NCI-H1694 treated with DMSO at 0.1 percent for 48 hours (cell line): ENCODE measurements around the gene DGKG.

Source experiments
- DNase-seq: peaks from one replicate; lab custom pipeline; 2025; lab: John Stamatoyannopoulos, UW

The DGKG gene

DNA sequence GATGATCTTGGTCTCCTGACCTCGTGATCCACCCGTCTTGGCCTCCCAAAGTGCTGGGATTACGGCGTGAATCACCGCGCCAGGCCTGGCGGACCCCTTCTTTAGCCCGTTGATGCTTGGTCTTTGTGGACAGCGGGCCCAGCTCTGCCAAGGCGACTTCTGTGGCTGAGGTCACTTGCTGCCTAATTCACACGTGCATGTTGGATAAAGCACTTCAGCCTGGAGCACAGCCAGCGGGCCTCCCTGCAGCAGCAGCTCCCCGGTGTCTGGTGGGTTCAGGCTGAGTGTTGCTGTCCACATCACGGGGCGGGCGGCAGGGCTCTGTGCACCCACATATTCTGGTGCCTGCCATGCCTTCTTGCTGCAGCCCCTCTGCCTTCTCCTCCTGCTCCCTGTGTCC, 88.4 kb downstream of the DGKG start:
- DNase-seq = no peak

DNA sequence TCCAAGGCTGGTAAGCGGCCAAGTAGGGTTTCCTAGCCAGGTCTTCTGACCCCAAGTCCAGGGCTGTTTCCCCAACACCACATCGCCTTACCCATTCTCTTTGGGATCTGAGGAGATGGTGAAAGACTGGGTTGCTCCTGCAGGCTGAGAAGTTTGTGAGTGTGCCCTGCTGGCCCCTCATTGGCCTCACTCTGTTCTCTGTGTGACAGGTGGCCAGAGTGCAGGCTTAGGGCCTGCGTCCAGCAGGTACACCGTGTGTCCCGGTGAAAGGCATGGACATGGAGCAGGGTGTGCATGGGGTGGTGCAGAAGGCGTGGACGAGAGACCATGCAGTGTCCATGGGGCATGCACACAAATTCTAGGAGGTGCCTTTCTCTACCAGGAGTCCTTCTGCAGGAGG, 91.3 kb downstream of the DGKG start:
- no peak for DNase-seq

DNA sequence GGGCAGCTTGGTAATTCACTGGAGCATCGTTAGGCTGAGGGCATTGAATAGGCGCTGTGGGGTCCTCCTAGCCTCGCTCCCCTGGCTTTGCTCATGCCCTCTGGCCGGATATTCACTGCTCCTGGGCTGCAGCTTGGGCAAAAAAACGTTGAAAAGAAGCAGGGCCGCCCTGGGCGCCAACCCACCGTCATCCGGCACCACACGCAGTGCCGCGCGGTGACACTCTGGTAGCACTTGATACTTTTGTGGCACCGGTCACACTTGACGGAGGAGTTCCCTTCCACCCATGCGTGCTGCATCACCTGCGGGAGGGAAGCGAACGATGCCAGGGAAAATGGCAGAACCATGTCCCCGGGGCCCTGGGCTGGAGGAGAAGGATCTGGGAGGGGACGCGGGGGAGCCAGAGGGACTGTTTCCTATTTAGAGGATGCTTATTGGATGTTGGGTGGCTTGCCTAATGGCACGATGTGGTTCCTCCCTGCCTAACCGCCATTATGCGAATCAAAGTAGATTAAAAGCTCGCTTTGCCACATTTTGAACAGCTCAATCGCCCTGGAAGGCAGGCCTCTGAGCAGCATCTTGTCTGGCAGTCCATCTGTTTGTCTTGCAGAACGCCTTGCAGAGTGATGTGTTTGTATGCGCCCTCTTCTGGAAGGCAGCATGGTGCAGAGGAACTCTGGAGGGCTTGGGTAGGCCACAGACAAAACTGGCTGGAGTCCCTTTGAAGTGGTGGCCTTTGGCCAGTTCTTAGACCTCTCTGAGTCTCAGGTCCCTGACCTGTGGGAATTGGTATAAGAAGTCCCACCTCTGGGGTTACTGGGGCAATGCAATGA, 93.2 kb downstream of the DGKG start:
- DNase-seq = no peak

- DNase-seq = no peak
These were observed 94.3 kb downstream of the DGKG start for GRCh38 chr3:186267758-186268157.

DNA sequence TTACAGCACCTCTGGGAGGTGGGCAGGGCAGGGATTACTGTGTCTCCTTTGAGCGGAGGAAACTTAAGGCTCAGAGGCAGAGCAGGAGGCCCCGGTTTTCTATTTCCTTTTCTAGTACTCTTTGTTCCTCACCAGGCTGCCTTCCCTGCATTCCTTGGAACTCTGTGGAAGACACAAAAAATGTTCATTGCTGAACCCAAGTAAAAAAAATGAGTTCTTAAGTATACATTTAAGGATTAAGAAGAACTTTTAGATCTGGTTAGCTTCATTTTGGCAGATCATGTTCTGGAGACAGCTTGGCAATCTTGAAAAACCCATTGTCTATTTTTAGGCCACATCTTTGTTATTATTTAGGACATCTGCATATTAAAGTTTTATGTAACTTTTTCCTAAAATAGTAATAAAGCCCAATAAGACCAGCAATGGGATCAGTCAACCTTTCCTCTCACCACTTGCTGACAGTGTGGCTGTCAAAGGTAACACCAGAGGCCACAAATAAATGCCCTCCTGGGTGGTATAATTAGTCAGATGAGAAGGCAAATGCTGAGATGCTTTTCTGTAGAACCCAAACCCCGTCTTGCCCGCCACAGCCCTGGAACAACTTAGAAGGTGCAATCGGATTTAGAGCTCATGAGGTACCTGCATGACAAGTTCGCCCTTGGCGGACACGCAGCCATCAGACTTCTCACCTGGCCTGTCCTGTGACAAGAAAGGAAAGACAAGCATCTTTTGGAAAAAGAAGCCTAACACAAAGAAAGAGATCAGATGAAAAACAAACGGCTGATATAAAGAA, 97.2 kb downstream of the DGKG start:
- no peak for DNase-seq

- peak; percentile 19 for DNase-seq
These were observed 100.4 kb downstream of the DGKG start for GRCh38 chr3:186261638-186262037.

- DNase-seq = no peak
These were observed 101.3 kb downstream of the DGKG start for GRCh38 chr3:186260726-186261125.

DNA sequence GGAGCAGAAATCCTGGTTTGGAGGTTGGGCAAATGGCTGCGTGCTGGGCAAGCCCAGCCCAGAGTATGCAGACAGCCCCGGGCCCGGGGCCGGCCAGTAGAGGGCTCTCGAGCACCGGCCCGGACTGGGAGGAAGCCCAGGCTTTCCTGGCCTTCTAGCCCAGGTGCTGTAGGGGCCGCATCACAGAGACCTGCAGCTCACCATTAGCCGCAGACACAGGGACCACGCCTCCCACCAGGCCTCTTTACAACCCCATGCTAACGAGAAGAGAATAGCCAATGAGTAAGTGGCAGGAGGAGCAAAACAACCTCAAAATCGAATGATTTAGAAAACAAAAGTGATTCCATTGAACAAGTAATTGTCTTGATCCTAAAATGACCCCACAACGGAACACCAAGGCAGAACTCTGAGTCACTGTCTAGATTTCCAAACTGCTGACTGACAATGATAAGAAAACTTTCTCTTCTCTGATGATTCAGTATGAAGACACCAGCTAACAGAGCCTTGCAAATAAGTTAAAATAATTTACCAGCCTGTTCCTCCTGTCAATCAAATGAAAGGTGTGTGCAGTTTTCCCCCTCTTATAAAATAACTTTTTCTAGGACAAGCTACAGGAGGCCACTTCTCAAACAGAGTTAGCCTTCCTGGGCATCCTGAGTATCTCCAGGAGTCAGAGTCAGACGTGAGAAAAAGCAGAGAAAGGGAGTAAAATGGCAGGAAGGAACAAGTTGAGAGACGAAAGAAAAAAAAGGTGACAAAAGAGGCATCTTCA, 102.2 kb downstream of the DGKG start:
- DNase-seq = peak; percentile 60

- DNase-seq = no peak
These were observed 103.1 kb downstream of the DGKG start for GRCh38 chr3:186258968-186259367.

DNA sequence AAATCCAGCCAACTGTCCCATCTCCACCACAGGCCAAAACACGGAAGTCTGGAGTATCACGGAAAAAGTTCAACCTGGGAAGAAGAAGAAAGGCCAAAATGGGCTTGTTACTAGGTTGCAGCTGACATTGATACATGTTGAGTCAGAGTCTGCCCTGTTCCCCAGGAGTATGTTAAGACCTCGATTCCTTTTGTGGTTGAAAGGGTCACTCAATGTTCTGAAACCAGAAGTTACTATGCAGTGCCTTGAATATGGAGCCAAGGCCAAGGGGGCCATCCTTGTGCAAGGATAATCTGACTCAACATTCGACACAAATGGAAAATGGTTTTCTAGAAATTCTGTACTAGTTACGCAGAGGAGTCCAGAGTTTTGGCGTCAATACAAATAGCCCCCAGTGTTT, 104.2 kb downstream of the DGKG start:
- DNase-seq = no peak

- no peak for DNase-seq
These were observed 106.2 kb downstream of the DGKG start for GRCh38 chr3:186255703-186256331.

DNA sequence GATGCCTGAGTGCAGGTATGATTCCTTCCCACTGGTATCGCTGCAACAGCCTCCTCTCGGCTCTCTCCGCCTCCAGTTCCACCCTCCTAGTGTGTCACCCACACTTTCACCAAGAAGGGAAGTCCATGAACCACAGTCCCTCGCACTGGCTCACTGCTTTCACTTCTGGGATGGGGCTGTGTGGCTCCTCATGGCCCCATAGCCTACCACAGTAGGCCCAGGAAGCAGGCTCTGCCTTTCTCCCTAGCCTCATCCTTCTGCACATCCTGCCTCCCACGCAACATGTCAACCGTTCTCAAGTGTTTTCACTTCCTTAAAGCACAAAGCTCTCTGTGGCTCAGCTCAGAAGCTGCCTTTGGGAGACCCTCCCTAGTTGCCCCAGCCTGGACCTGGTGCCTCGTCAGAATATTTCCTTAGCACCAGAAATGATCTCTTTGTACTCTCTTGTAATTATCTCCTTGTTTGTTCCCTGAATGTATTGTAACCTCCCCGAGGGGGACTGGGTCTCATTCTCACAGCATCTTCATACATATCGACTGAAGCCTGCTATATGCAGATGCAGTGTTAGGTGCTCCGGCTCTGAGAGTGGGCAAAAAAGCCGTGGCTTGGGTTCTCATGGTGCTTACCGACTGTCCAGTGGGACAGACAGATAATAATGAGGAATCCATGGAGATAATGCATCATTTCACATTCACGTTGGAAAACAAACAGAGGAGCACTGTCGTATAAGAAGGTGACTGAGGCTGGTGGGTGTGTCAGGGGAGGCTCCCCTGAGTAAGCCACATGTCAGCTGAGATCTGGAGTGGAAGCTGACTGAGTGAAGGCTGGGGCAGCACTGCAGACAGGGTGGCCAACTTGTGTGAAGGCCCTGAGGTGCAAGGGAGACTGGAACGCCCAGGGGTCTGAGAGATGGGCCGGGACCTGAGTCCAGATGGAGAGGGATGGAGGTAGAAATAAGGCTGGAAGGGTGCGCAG, 107.1 kb downstream of the DGKG start:
- DNase-seq = no peak

DNA sequence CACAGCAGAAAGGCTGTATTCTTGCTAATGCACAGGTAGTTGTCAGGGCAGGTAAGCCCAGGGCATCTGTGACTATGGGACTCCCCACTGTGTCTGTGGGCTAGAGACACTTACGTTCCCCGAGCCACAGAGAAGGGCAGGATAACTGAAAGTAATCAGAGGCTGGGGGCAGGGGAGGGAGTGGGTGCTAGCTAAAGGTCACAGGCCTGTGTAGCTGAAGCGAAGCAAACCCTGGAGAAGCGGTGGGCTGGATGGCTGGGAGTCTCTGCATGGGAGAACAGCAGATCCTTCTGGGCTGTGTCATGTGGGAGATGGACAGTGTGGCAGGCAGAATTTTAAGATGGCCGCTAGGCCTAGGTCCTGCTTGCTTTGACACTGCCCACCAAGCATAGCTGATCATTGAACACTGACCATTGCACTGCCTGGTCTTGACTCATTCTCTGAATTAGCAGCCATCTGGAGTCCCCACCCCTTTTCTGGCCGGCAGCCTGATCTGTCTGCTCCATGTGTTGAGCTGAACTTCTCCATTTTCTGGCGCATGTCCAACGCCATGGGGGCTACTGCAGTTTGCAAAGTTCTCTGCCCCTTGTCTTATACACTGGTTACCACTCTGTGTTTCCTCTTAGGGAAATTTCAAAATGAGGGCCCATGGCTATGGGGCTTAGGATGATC, 110.0 kb downstream of the DGKG start:
- DNase-seq = peak; percentile 78

DNA sequence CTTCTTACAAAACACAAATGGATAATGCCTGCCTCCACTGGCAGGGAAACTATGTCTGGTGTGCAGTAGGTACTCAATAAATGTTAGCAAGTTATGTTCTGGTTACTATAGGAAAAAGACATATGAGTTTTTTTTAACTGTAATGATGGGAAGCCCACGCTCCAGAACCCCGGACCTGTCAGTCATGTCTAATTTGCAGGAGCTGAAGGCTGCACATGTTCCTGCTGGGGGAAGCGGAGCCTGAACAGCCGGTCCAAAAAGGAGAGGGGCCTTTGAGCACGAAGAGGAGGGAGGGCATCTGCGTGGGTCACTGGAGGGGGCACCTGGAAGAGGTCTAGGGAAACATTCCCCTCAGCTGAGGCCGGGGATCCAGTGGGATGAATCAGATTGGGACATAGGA, 113.2 kb downstream of the DGKG start:
- DNase-seq = no peak

- DNase-seq = no peak
These were observed 113.9 kb downstream of the DGKG start for GRCh38 chr3:186247821-186248814.

DNA sequence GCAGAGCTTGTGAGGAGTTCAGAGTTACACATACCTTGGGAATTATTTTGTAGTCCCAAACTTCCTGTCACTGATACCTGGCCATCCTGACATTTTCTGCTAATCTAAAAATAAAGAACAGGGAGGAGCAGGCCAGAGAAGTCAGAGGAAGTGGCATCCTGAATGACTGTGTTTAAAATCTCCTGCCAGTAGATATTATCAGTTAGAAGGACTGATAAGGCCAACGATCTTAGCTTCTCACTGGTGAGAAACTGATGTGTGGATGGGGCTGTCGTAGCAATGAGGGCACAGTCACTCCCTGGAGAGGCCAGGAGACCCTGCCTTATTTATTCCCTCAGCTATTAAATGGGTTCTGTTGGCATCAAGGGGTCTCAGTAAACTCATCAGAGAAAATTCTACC, 115.1 kb downstream of the DGKG start:
- DNase-seq = no peak

DNA sequence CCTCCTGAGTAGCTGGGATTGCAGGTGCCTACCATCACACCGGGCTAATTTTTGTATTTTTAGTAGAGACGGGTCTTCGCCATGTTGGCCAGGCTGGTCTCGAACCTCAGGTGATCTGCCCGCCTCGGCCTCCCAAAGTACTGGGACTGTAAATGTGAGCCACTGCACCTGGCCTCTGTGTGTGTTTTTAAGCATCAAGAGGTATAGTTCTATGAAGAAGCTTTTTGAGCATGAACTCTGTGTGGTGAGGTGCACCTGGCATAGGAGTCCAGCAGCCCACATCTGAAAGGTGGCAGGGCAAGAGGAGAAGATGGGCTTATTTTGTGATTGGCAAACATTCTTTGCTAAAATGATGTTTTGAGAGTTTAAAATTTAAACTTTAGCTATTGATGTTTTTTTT, 118.0 kb downstream of the DGKG start:
- no peak for DNase-seq

DNA sequence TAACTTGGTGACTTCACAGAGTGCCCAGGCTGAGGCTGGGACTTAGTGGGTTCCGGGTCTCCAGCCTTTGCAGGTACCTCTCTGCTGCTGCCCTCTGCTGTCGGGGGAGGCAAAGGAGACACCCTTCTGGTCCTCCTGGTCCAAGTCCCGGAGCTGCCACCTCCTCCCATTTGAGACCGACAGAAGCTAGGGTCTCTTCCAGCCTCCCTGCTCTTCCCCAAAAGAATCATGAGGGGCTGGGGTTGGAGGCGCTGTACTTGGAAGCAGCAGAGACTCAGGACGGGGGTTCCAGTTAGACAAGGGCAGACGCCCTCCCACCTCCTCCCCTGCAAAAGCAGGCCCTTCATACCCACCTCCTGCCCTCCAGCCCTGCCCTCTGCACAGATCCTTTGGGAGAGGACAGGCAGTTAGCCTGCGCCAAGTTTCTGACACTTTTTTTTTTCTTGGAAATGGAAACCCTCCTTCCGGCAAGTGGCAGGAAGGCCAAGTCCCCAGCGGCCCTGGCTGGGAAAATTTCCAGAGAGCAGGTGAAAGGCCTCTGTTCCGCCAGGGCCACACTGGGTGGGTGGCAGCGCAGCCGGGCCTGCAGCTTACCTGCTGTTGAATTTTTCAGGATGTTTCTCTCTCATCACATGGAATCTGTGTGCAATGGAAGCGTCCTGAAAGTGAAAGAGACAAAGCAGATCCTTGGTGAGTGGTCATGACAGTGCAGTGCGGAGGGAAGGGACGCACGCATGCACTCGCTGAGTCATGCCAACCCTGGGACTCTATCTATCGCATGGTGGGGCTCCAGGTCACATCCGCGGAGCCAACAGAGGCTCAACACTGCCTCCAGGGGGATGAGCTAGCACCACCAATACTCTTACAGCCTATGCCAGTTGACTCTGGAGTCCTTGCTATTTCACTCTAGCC, 119.9 kb downstream of the DGKG start:
- no peak for DNase-seq
